ENCODE measurements around the gene SP4.

DNA sequence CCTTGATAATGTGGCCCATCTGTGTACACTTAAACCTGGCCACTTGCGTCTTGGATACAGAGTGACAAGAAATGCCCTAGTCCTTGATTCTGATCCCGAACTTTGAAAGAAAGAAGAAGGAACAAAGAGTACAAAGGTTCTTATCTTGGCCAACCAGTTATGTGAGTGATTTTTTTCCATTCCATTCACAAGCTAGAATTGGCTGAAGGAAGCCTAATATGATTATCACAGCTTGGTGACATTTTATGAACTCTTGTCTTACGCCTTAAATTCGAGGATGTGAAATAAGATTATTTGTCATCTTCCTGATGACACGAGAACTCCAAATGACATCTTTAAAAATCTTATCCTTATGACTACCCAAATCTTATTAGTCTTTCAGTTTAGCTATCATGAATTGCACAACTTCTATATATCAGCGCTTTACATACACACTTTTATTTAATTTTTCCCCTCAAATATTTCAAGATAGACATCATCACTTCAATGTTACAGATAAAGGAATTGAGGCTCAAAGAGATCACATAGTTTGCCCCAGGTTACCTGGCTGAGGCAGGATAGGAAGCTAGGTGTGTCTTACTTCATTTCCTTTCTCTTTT, 13.0 kb upstream of the SP4 start:
- TF ChIP-seq, protein P1, sequence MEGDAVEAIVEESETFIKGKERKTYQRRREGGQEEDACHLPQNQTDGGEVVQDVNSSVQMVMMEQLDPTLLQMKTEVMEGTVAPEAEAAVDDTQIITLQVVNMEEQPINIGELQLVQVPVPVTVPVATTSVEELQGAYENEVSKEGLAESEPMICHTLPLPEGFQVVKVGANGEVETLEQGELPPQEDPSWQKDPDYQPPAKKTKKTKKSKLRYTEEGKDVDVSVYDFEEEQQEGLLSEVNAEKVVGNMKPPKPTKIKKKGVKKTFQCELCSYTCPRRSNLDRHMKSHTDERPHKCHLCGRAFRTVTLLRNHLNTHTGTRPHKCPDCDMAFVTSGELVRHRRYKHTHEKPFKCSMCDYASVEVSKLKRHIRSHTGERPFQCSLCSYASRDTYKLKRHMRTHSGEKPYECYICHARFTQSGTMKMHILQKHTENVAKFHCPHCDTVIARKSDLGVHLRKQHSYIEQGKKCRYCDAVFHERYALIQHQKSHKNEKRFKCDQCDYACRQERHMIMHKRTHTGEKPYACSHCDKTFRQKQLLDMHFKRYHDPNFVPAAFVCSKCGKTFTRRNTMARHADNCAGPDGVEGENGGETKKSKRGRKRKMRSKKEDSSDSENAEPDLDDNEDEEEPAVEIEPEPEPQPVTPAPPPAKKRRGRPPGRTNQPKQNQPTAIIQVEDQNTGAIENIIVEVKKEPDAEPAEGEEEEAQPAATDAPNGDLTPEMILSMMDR (IDR thresholded peaks at IDR 0.05): no peak
- TF ChIP-seq POLR2A (IDR thresholded peaks at IDR 0.05): no peak
